OCI-M1 (cell line): ENCODE results near the gene DOCK3.

Experiments
- DNase-seq: peaks from one replicate; lab custom pipeline; 2025; lab: John Stamatoyannopoulos, UW

The DOCK3 gene

DNA sequence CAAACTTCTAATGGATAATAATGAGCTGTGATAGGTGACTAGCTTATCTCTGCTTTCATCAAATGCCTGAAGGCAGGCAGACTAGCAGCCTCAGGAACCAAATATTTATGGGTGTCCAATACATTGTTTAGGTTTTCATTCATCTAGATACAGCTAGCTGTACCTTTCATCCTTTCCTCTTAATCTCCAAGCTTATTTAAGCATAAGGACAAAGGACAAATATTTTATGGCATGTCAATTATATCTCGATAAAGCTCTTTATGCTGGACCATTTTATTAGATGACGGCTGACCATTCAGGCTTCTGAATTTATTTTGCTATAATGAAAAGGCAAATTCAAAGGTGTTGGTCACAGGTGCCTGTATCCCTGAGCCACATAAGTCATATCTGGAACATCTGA lies 733.3 kb downstream of the DOCK3 start:
- no peak for DNase-seq

DNA sequence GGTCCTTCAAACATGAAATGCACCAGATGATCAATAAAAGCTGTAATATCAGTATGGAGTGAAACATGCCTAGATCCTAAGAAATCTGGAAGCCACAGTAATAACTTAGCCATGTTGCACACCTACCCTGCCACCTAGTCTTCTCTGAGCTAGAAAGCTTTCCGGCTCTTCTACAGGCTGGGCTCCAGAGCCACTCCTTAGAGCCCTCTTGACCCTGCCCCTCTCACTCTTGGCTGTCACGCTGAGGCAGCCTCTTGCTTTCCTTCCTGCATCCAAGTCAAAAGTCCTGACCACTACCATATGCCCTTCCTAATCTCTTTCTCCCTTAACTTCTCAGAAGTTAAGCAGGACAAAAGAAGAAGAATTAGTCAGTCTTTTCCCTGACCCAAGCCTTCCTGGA lies 734.1 kb downstream of the DOCK3 start:
- no peak for DNase-seq

GRCh38 chr3:51422211-51422610 lies 747.5 kb downstream of the DOCK3 start:
- DNase-seq: no peak

- DNase-seq: no peak
Measured at GRCh38 chr3:51426921-51427320, 752.2 kb downstream of the DOCK3 start.

DNA sequence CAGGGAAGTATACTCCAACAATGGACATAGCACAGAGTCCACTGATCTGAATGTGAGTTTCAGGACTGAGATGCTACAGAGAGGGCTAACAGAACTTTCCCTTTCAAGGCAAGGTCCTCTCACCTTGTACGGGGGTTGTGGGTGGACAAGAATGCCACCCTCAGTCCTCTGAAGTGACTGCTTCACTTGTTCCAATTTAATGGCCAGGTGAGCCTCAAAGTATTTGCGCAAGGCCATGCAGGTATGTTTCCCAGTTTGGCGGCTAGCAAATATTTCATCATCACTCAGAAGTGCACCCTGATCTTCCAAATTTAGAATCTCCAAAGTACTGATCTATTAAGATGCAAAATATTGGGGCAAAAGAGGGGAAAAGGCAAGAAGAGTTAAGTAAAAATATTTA lies 754.4 kb downstream of the DOCK3 start:
- DNase-seq: no peak
